ENCODE measurements around the gene PCSK2.

DNA sequence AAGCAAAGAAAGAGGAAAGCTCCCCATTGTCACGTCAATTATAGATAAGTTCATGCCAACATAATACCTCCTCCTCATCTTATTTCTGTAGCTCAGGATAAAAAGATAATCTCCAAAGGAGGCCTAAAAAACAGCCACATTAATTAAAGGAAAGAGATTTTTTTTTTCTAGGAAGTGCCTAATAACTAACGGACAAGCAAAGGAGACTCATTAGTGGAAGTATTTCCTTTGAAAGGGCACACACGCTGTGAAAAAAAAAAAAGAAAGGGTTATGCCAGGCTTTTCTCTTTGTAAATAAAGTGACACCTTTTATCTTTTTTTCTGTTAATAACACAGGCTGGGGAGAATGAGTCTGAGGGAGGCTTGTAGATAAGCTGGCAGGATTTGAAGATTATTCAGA lies 55.7 kb downstream of the PCSK2 start:
- TF ChIP-seq POLR2AphosphoS5 (IDR thresholded peaks at IDR 0.05; ENCODE audit: low read depth, low read length) (no peak), POLR2A (IDR thresholded peaks at IDR 0.05; ENCODE audit: low read depth, low read length) (no peak), TAF1 (IDR thresholded peaks at IDR 0.05; ENCODE audit: borderline replicate concordance, low read depth, low read length) (no peak)
